ENCODE data around the gene CIAO2A. TPM values are rescaled to one million over a fixed set of nuclear protein-coding genes. Genes with fewer than 3 reads are reported as not detected.

Gene CIAO2A
- total RNA-seq, 1 experiment from 2014 or later: 89.8 TPM

DNA sequence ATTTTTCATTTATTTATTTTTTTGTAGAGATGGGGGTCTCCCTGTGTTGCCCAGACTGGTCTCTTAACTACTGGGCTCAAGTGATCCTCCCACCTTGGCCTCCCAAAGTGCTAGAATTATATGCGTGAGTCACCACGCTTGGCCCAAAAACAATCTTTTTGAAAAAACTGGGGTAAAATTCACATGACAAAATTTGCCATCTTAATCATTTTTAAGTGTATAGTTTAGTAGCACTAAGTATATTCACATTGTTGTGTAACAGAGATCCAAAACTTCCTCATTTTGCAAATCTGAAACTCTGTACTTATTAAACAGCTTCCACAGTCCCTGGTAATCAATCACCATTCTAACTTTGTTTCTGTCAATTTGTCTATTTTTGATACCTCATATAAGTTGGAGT is 7.3 kb upstream of the CIAO2A start:
- no peak overlapping the region for H3K4me3 ChIP-seq (ENCODE audit: low read depth in 2 of 2, low read length in 2 of 2)
- peaks cover 15% of the 10 kb centered on the region for H3K4me1 ChIP-seq (ENCODE audit: control insufficient read depth, insufficient read depth, low read length)
- ChIA-PET POLR2A (no interaction called here), CTCF (no interaction called here)
- intact Hi-C loops (cut with micrococcal nuclease; ENCODE audit: unreplicated experiment): no loop called here
- H3K9me3 ChIP-seq (ENCODE audit: control insufficient read depth, insufficient read depth, low read depth, low read length): no peaks in the 10 kb centered on the region
- H3K27ac ChIP-seq (ENCODE audit: low read length): no peak overlapping the region
- no peaks in the 10 kb centered on the region for H3K27me3 ChIP-seq (ENCODE audit: control insufficient read depth, insufficient read depth, low read length)
- no TSS peak for BruUV-seq (replicated peaks)
- in situ Hi-C loops (cut with HindIII; ENCODE audit: low pct_unique_long_range_greater_than_20kb, low sequenced_read_pairs): no loop called here
- TF ChIP-seq, protein P1, sequence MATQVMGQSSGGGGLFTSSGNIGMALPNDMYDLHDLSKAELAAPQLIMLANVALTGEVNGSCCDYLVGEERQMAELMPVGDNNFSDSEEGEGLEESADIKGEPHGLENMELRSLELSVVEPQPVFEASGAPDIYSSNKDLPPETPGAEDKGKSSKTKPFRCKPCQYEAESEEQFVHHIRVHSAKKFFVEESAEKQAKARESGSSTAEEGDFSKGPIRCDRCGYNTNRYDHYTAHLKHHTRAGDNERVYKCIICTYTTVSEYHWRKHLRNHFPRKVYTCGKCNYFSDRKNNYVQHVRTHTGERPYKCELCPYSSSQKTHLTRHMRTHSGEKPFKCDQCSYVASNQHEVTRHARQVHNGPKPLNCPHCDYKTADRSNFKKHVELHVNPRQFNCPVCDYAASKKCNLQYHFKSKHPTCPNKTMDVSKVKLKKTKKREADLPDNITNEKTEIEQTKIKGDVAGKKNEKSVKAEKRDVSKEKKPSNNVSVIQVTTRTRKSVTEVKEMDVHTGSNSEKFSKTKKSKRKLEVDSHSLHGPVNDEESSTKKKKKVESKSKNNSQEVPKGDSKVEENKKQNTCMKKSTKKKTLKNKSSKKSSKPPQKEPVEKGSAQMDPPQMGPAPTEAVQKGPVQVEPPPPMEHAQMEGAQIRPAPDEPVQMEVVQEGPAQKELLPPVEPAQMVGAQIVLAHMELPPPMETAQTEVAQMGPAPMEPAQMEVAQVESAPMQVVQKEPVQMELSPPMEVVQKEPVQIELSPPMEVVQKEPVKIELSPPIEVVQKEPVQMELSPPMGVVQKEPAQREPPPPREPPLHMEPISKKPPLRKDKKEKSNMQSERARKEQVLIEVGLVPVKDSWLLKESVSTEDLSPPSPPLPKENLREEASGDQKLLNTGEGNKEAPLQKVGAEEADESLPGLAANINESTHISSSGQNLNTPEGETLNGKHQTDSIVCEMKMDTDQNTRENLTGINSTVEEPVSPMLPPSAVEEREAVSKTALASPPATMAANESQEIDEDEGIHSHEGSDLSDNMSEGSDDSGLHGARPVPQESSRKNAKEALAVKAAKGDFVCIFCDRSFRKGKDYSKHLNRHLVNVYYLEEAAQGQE (IDR thresholded peaks at IDR 0.05; ENCODE audit: insufficient read depth in 1 of 2, low read depth in 2 of 2, low read length in 1 of 2): no peak
- TF ChIP-seq POLR2AphosphoS5 (IDR thresholded peaks at IDR 0.05; ENCODE audit: low read depth, low read length): no peak
- TF ChIP-seq TCF7L2 (IDR thresholded peaks at IDR 0.05; ENCODE audit: low read depth, low read length): no peak
- TF ChIP-seq, protein P2, sequence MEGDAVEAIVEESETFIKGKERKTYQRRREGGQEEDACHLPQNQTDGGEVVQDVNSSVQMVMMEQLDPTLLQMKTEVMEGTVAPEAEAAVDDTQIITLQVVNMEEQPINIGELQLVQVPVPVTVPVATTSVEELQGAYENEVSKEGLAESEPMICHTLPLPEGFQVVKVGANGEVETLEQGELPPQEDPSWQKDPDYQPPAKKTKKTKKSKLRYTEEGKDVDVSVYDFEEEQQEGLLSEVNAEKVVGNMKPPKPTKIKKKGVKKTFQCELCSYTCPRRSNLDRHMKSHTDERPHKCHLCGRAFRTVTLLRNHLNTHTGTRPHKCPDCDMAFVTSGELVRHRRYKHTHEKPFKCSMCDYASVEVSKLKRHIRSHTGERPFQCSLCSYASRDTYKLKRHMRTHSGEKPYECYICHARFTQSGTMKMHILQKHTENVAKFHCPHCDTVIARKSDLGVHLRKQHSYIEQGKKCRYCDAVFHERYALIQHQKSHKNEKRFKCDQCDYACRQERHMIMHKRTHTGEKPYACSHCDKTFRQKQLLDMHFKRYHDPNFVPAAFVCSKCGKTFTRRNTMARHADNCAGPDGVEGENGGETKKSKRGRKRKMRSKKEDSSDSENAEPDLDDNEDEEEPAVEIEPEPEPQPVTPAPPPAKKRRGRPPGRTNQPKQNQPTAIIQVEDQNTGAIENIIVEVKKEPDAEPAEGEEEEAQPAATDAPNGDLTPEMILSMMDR (IDR thresholded peaks at IDR 0.05): no peak
- no peak for TF ChIP-seq SIN3A (IDR thresholded peaks at IDR 0.05; ENCODE audit: borderline replicate concordance, insufficient read depth, low read depth, low read length)
- no peak for ATAC-seq
- peaks cover 3% of the 10 kb centered on the region; the same call in 1 of the 2 replicates for H3K36me3 ChIP-seq (ENCODE audit: control insufficient read depth, insufficient read depth, low read length)
- no peak for DNase-seq (ENCODE audit: low read depth, low spot score)

DNA sequence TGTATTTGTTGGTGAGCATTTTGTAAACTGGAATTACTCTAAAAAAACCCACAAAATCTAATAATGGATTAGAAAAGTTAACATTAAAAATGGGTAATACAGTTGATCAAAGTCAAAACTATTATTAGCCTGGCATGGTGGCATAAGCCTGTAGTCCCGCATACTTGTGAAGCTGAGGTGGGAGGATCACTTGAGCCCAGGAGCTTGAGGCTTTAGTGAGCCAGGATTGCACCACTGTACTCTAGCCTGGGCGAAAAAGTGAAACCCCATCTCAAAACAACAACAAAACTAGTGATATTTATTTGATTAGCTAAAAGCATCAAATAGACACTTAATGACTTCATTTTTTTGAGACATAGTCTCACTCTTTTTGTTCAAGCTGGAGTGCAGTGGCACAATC is 5.7 kb upstream of the CIAO2A start:
- TF ChIP-seq, protein P2 (IDR thresholded peaks at IDR 0.05): no peak
- no peak for TF ChIP-seq TCF7L2 (IDR thresholded peaks at IDR 0.05; ENCODE audit: low read depth, low read length)
- TF ChIP-seq, protein P1 (IDR thresholded peaks at IDR 0.05; ENCODE audit: insufficient read depth in 1 of 2, low read depth in 2 of 2, low read length in 1 of 2): no peak
- TF ChIP-seq SIN3A (IDR thresholded peaks at IDR 0.05; ENCODE audit: borderline replicate concordance, insufficient read depth, low read depth, low read length): no peak
- no peak for TF ChIP-seq POLR2AphosphoS5 (IDR thresholded peaks at IDR 0.05; ENCODE audit: low read depth, low read length)
- Histone ChIP-seq H3K4me1 (ENCODE audit: control insufficient read depth, insufficient read depth, low read length) (peaks cover 26% of the 10 kb centered on the region), H3K4me3 (ENCODE audit: low read depth in 2 of 2, low read length in 2 of 2) (no peak overlapping the region), H3K36me3 (ENCODE audit: control insufficient read depth, insufficient read depth, low read length) (peaks cover 3% of the 10 kb centered on the region; the same call in 1 of the 2 replicates), H3K27me3 (ENCODE audit: control insufficient read depth, insufficient read depth, low read length) (no peaks in the 10 kb centered on the region), H3K27ac (ENCODE audit: low read length) (no peak overlapping the region), H3K9me3 (ENCODE audit: control insufficient read depth, insufficient read depth, low read depth, low read length) (no peaks in the 10 kb centered on the region)
- POLR2A ChIA-PET: no interaction called here
- DNase-seq (ENCODE audit: low read depth, low spot score) (no peak), ATAC-seq (no peak)
- intact Hi-C loops (cut with micrococcal nuclease; ENCODE audit: unreplicated experiment): no loop called here
- no TSS peak for BruUV-seq (replicated peaks)
- in situ Hi-C loops (cut with HindIII; ENCODE audit: low pct_unique_long_range_greater_than_20kb, low sequenced_read_pairs): no loop called here
- CTCF ChIA-PET: interaction anchor here (0.7 kb wide), 1 partner anchor 54 kb away, joined by 3 read pairs; no protein-coding TSS in a partner anchor
